ENCODE measurements around the gene CBY3. TPM values are rescaled to one million over a fixed set of nuclear protein-coding genes. Genes with fewer than 3 reads are reported as not detected.

Gene CBY3
- total and polyA plus RNA-seq, 2 of the 4 experiments (the other 2 are of a cell fraction): 0.18 TPM; not detected in 1

- TF ChIP-seq NFE2L2 (IDR thresholded peaks at IDR 0.05; ENCODE audit: low read depth, low read length): no peak
- TF ChIP-seq RFX5 (IDR thresholded peaks at IDR 0.05; ENCODE audit: low read depth, low read length): no peak
Measured at GRCh38 chr5:179698935-179699615, 18.2 kb upstream of the CBY3 start, which contains the start of gene CANX (continued).

GRCh38 chr5:179697993-179698934, 17.4 kb upstream of the CBY3 start:
- peak overlapping the region; percentile 96 for H3K4ac ChIP-seq (ENCODE audit: low read depth, low read length)
- H3K79me1 ChIP-seq (ENCODE audit: low read depth in 1 of 2, low read length in 2 of 2): peaks cover 16 to 28% of the 10 kb centered on the region in 2 experiments
- ATAC-seq (ENCODE audit: low read depth) (peak; percentile 92), DNase-seq (peak; percentile 99)
- peak overlapping the region; percentile 99 for H3K14ac ChIP-seq (replicated peaks; ENCODE audit: low read depth, low read length)
- peak overlapping the region; percentile 99 for H2AK9ac ChIP-seq (replicated peaks; ENCODE audit: low read depth, low read length, poor library complexity)
- WGBS, 2 experiments (ENCODE audit: extremely low coverage in 2 of 2, insufficient read length in 1 of 2): 0% methylated on average over 48 of the region's 72 CpGs; no CpG with 5 or more reads in 1 of the 2 experiments
- CTCF ChIA-PET: no interaction called here
- BruUV-seq (replicated peaks): TSS peak; percentile 80
- peak overlapping the region; percentile 91; the same call in 1 of the 2 replicates for H2AK5ac ChIP-seq (ENCODE audit: low read depth, low read length)
- POLR2A ChIA-PET (ENCODE audit: unreplicated experiment): no interaction called here
- no peaks in the 10 kb centered on the region for H3K9me3 ChIP-seq (ENCODE audit: control insufficient read depth, insufficient read depth, low read length)
- H3K18ac ChIP-seq (ENCODE audit: low read depth, low read length): peak overlapping the region; percentile 93
- in situ Hi-C loops (cut with MboI; ENCODE audit: low sequenced_read_pairs): no loop called here
- H3K9ac ChIP-seq (ENCODE audit: low read depth, low read length): peak overlapping the region; percentile 80
- H3K27me3 ChIP-seq (ENCODE audit: control insufficient read depth, insufficient read depth, low read length): no peaks in the 10 kb centered on the region
- H3K4me2 ChIP-seq (ENCODE audit: low read depth, low read length): peak overlapping the region; percentile 88
- H2AFZ ChIP-seq (replicated peaks; ENCODE audit: low read length, poor library complexity): peak overlapping the region; percentile 94
- peak overlapping the region; percentile 94 for H2BK5ac ChIP-seq (ENCODE audit: low read depth, low read length, poor library complexity, severe bottlenecking)
- dilution Hi-C loops (cut with HindIII; ENCODE audit: low sequenced_read_pairs, unreplicated experiment): no loop called here
- H3K23ac ChIP-seq (ENCODE audit: low read depth, low read length): peak overlapping the region; percentile 98
- H2BK15ac ChIP-seq (ENCODE audit: low read depth, low read length): peak overlapping the region; percentile 81; the same call in 2 of the 3 replicates
- H3K4me1 ChIP-seq (ENCODE audit: control insufficient read depth, insufficient read depth, low read length): peaks cover 2% of the 10 kb centered on the region; the same call in 1 of the 2 replicates
- TF ChIP-seq MAZ (IDR thresholded peaks at IDR 0.05; ENCODE audit: borderline replicate concordance, low read depth, low read length) (peak; percentile 62; the same call in 1 of the 2 replicates), MAFK (IDR thresholded peaks at IDR 0.05; ENCODE audit: low read depth, low read length) (peak; percentile 54; the same call in 1 of the 2 replicates), POLR2A (IDR thresholded peaks at IDR 0.05; ENCODE audit: low read depth, low read length) (peak; percentile 89), RAD21 (IDR thresholded peaks at IDR 0.05; ENCODE audit: low read length) (peak; percentile 17; the same call in 1 of the 2 replicates), NFE2L2 (IDR thresholded peaks at IDR 0.05; ENCODE audit: low read depth, low read length) (peak; percentile 87), FOS (IDR thresholded peaks at IDR 0.05; ENCODE audit: low read depth, low read length) (peak; percentile 41; the same call in 1 of the 2 replicates), SMC3 (IDR thresholded peaks at IDR 0.05; ENCODE audit: low read depth, low read length) (no peak), RCOR1 (IDR thresholded peaks at IDR 0.05; ENCODE audit: insufficient replicate concordance, low read length) (no peak), BHLHE40 (IDR thresholded peaks at IDR 0.05; ENCODE audit: low read depth, low read length) (no peak), MXI1 (IDR thresholded peaks at IDR 0.05; ENCODE audit: borderline replicate concordance, low read depth, low read length) (peak; percentile 66; the same call in 1 of the 2 replicates)
- peak overlapping the region; percentile 52; the same call in 1 of the 2 replicates for H2BK120ac ChIP-seq (ENCODE audit: low read depth, low read length)
- peaks cover 33% of the 10 kb centered on the region for H4K20me1 ChIP-seq (ENCODE audit: insufficient read depth, low read length)
- peak overlapping the region; percentile 85 for H4K91ac ChIP-seq (ENCODE audit: insufficient read depth, low read depth, low read length)
- intact Hi-C loops (cut with micrococcal nuclease): loop anchor here (5.0 kb wide), 2 partner anchors 34 to 76 kb away; partner anchors contain the start of genes HNRNPH1 and MAML1
- peak overlapping the region; percentile 95 for H4K5ac ChIP-seq (ENCODE audit: low read depth, low read length)
- peak overlapping the region; percentile 43; the same call in 1 of the 2 replicates for H2BK20ac ChIP-seq (ENCODE audit: low read depth, low read length)
- H4K8ac ChIP-seq (ENCODE audit: low read depth in 2 of 2, low read length in 2 of 2): peak overlapping the region; percentile 98
- peaks cover 4% of the 10 kb centered on the region; the same call in 1 of the 2 replicates for H3K9me1 ChIP-seq (ENCODE audit: insufficient read depth, low read length)
- peak overlapping the region; percentile 97 for H3K56ac ChIP-seq (ENCODE audit: extremely low read depth, insufficient read depth, low read length)
- peak overlapping the region; percentile 83 for H3K27ac ChIP-seq (ENCODE audit: insufficient read depth, low read length)
- H3K4me3 ChIP-seq (ENCODE audit: insufficient read depth, low read depth, low read length): peak overlapping the region; percentile 86
- H3K36me3 ChIP-seq (ENCODE audit: control insufficient read depth, insufficient read depth, low read length): peaks cover 16% of the 10 kb centered on the region
